Loucy (cell line): Measurements from ENCODE around the gene GRIP2.

Experiments
- EZH2phosphoT487 ChIP-seq: fragments of 200-600 bp; IDR thresholded peaks from 2 replicates; pipeline ENCODE4 v1.6.1; 2018; ENCODE audit warnings: antibody characterized with exemption, mild to moderate bottlenecking, moderate library complexity, borderline replicate concordance
- TF ChIP-seq, protein P1 (sequence below): fragments of 200-600 bp; sonication (generic); conservative IDR thresholded peaks from 2 replicates; pipeline ENCODE4 v1.5.1; 2014; ENCODE audit warnings: mild to moderate bottlenecking, antibody characterized with exemption, low read length

GRCh38 chr3:14441920-14442300 is 98.2 kb downstream of the GRIP2 start:
- no peak for TF ChIP-seq EZH2phosphoT487
- TF ChIP-seq, protein P1, sequence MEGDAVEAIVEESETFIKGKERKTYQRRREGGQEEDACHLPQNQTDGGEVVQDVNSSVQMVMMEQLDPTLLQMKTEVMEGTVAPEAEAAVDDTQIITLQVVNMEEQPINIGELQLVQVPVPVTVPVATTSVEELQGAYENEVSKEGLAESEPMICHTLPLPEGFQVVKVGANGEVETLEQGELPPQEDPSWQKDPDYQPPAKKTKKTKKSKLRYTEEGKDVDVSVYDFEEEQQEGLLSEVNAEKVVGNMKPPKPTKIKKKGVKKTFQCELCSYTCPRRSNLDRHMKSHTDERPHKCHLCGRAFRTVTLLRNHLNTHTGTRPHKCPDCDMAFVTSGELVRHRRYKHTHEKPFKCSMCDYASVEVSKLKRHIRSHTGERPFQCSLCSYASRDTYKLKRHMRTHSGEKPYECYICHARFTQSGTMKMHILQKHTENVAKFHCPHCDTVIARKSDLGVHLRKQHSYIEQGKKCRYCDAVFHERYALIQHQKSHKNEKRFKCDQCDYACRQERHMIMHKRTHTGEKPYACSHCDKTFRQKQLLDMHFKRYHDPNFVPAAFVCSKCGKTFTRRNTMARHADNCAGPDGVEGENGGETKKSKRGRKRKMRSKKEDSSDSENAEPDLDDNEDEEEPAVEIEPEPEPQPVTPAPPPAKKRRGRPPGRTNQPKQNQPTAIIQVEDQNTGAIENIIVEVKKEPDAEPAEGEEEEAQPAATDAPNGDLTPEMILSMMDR = no peak
